CD4-positive, alpha-beta T cell treated with Interleukin-17A for 4 hours (primary cell): ENCODE data around the gene CCL20.
"Not testable (repeated sequence)": the region's sequence is repeated elsewhere in the genome, so short reads cannot be mapped to it uniquely, and the experiment has no call there.

Experiments
- DNase-seq: peaks from one replicate; pipeline ENCODE4 v3.0.0-alpha.2; 2020; ENCODE audit warnings: mixed read lengths

CCL20 gene

GRCh38 chr2:227834916-227835650, 21.4 kb downstream of the CCL20 start:
- no peak for DNase-seq

- DNase-seq, result not testable (repeated sequence)
These were observed 25.9 kb downstream of the CCL20 start for GRCh38 chr2:227839339-227840129.

- DNase-seq, result no peak
These were observed 33.2 kb downstream of the CCL20 start for GRCh38 chr2:227846831-227847230.

- DNase-seq, result no peak
These were observed 34.5 kb downstream of the CCL20 start for GRCh38 chr2:227848146-227848545.

- peak; percentile 18 for DNase-seq
These were observed 34.9 kb downstream of the CCL20 start for GRCh38 chr2:227848586-227848985.

GRCh38 chr2:227849906-227850305, 36.3 kb downstream of the CCL20 start:
- no peak for DNase-seq

- no peak for DNase-seq
These were observed 39.6 kb downstream of the CCL20 start for GRCh38 chr2:227853204-227853629.

- DNase-seq, result no peak
These were observed 40.2 kb downstream of the CCL20 start for GRCh38 chr2:227853765-227854271.

GRCh38 chr2:227855440-227855839, 41.8 kb downstream of the CCL20 start:
- no peak for DNase-seq

- DNase-seq, result no peak
These were observed 43.1 kb downstream of the CCL20 start for GRCh38 chr2:227856697-227857096.

- DNase-seq, result no peak
These were observed 46.6 kb downstream of the CCL20 start for GRCh38 chr2:227860221-227860641.

- no peak for DNase-seq
These were observed 47.4 kb downstream of the CCL20 start for GRCh38 chr2:227861011-227861410.

- DNase-seq, result peak; percentile 48
These were observed 48.6 kb downstream of the CCL20 start for GRCh38 chr2:227862227-227862740.

GRCh38 chr2:227862741-227863588, 49.3 kb downstream of the CCL20 start:
- DNase-seq, result no peak

GRCh38 chr2:227864161-227864756, 50.6 kb downstream of the CCL20 start:
- DNase-seq, result no peak

GRCh38 chr2:227865291-227865690, 51.6 kb downstream of the CCL20 start:
- DNase-seq, result no peak
